Body of pancreas (tissue), 4 donors: ENCODE results near the gene TCN2. TPM values are rescaled to one million over a fixed set of nuclear protein-coding genes. Genes with fewer than 3 reads are reported as not detected.
"Not testable (repeated sequence)": the region's sequence is repeated elsewhere in the genome, so short reads cannot be mapped to it uniquely, and the experiment has no call there.

ENCODE experiments used
- ATAC-seq: fragments of 150-250 bp; one replicate; pipeline ENCODE4 v1.9.1; 2016
- DNase-seq, 4 donors: peaks; one replicate each; pipeline ENCODE4 v3.0.0-alpha.2; 2019
- H3K27ac ChIP-seq, 4 donors: fragments of 200-600 bp; sonication (generic); 1 replicate in 3 of 4; 2 replicates in 1 of 4; pipeline versions ENCODE4 v1.5.1 to v1.6.1; 2016 to 2019; ENCODE audit warnings: mild to moderate bottlenecking in 1 of 4, mixed read lengths in 1 of 4, moderate library complexity in 1 of 4
- H3K27me3 ChIP-seq, 2 donors: fragments of 200-600 bp; sonication (generic); one replicate each; pipeline ENCODE4 v1.6.0; 2016; ENCODE audit warnings: mild to moderate bottlenecking in 1 of 2
- H3K36me3 ChIP-seq, 2 donors: fragments of 200-600 bp; sonication (generic); replicated peaks in 1 of 2; 2 replicates each; pipeline ENCODE4 v1.5.1; 2016; ENCODE audit warnings: low read depth in 2 of 2; ENCODE audit not compliant: insufficient read depth in 1 of 2
- H3K4me1 ChIP-seq: fragments of 200-600 bp; sonication (generic); one replicate; pipeline ENCODE4 v1.6.0; 2016
- H3K4me3 ChIP-seq, 2 donors: fragments of 200-600 bp; sonication (generic); 1 replicate in 1 of 2; 2 replicates in 1 of 2; pipeline ENCODE4 v1.5.1; 2016 to 2019
- H3K9me3 ChIP-seq, 3 donors: fragments of 200-600 bp; sonication (generic); 1 replicate in 2 of 3; 2 replicates in 1 of 3; pipeline ENCODE4 v1.5.1; 2016
- POLR2A ChIP-seq, 3 donors: fragments of 450-650 bp; IDR thresholded peaks; one replicate each; pipeline ENCODE4 v1.6.1; 2016; ENCODE audit warnings: antibody characterized with exemption in 3 of 3, mild to moderate bottlenecking in 2 of 3
- WGBS, 2 donors: methylation state at CpG; one replicate each; pipeline ENCODE4 v1.1.5; 2017; 5-methylcytosine and 5-hydroxymethylcytosine counted together
- intact Hi-C: fragments of 100-400 bp; cut with DNase I; formaldehyde crosslinking; loops from one replicate; pipeline ENCODE4 v1.15.1; 2023
- total RNA-seq, 2 donors: library from RNA; depleted of rRNA; stranded (reverse); fragments of >200 nt; gene quantifications; one replicate each; pipeline ENCODE4 v1.1.0, GENCODE V29; 2016
- TF ChIP-seq, protein P1 (sequence below), 7 experiments: fragments of 450-650 bp in 4 of 7; fragments of 200-600 bp in 3 of 7; sonication (generic) in 3 of 7; IDR thresholded peaks; one replicate each; pipeline ENCODE4 v1.5.1; 2016 to 2019; ENCODE audit warnings: antibody characterized with exemption in 7 of 7

Gene TCN2
- total RNA-seq, 2 donors from 2014 or later: 14.8 to 16.3 TPM

DNA sequence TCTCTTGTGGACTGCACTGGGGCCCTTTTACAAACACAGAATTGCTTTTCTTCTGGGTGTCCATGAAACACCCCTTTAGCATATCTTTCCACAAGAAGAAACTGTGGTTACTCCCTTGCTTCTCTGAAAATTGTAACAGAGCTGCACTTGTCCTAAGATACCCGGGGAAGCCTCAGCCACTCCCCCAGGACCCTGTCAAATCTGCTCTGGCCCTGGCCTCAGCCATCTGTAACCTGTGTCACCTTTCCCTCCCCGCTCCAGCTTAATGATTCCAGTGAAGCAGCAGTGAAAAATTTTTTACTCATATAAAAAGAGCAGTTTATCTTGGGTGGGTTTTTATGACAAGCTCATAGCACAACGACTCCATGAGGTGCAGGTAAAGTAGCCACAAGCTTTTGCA is 64.1 kb downstream of the TCN2 start:
- no peak for ATAC-seq
- TF ChIP-seq, protein P1, sequence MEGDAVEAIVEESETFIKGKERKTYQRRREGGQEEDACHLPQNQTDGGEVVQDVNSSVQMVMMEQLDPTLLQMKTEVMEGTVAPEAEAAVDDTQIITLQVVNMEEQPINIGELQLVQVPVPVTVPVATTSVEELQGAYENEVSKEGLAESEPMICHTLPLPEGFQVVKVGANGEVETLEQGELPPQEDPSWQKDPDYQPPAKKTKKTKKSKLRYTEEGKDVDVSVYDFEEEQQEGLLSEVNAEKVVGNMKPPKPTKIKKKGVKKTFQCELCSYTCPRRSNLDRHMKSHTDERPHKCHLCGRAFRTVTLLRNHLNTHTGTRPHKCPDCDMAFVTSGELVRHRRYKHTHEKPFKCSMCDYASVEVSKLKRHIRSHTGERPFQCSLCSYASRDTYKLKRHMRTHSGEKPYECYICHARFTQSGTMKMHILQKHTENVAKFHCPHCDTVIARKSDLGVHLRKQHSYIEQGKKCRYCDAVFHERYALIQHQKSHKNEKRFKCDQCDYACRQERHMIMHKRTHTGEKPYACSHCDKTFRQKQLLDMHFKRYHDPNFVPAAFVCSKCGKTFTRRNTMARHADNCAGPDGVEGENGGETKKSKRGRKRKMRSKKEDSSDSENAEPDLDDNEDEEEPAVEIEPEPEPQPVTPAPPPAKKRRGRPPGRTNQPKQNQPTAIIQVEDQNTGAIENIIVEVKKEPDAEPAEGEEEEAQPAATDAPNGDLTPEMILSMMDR (IDR thresholded peaks at IDR 0.05): no peak
- no peaks in the 10 kb centered on the region for H3K9me3 ChIP-seq
- no peaks in the 10 kb centered on the region for H3K27me3 ChIP-seq
- H3K4me3 ChIP-seq: no peak overlapping the region
- intact Hi-C loops: no loop called here
- H3K27ac ChIP-seq: no peak overlapping the region
- peaks cover 18% of the 10 kb centered on the region for H3K4me1 ChIP-seq
- 64 to 66% methylated on average over 3 of the region's 3 CpGs for WGBS, 2 donors
- DNase-seq: no peak
- no peaks in the 10 kb centered on the region for H3K36me3 ChIP-seq

DNA sequence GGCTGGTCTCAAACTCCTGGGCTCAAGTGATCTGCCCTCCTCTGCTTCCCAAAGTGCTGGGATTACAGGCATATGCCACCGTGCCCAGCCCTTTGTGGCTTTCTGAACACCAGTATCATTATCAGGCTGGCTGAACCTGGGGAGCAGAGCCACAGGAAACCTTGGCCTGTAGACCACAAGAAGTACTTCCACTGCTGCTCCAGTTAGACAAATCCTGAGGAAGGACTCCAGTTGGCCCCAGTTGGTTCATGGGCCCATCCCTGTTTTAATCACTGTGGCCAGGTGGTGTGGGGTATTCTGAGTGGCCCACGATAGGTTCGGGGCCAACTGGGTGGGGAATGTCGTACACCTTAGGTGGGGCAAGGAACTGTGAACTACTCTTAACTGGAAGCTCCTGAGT is 66.2 kb downstream of the TCN2 start:
- DNase-seq (no peak), ATAC-seq (no peak)
- H3K4me1 ChIP-seq: peaks cover 6% of the 10 kb centered on the region
- H3K27me3 ChIP-seq: no peaks in the 10 kb centered on the region
- no peaks in the 10 kb centered on the region for H3K36me3 ChIP-seq
- no peak overlapping the region for H3K27ac ChIP-seq
- TF ChIP-seq, protein P1 (IDR thresholded peaks at IDR 0.05): no peak
- TF ChIP-seq POLR2A (IDR thresholded peaks at IDR 0.05): no peak
- no peaks in the 10 kb centered on the region for H3K9me3 ChIP-seq
- 82 to 90% methylated on average over 4 of the region's 4 CpGs for WGBS, 2 donors
- intact Hi-C loops: no loop called here
- H3K4me3 ChIP-seq: no peak overlapping the region

DNA sequence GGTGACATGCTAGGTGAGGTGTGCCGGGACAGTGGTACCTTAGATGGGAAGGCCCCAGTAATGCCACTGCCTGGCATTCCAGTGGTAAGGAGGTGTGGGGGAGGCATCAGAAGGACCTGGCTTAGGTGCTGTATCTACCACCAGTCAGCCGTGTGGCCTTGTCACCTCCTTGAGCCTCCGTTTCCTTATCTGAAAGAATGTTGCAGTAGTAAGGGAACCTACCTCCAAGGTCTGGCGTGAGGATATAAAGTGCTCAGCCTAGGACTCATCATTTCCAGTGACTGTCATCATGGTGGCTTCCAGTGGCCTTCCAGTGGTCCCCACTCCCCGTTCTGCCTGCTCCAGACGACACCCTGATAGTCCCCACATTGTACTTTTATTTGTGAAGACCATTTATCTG is 67.5 kb downstream of the TCN2 start:
- no peak for DNase-seq
- WGBS, 2 donors: 80 to 85% methylated on average over 5 to 6 of the region's 6 CpGs
- Histone ChIP-seq H3K36me3 (no peaks in the 10 kb centered on the region), H3K27me3 (no peaks in the 10 kb centered on the region), H3K4me1 (no peaks in the 10 kb centered on the region), H3K9me3 (no peaks in the 10 kb centered on the region), H3K4me3 (no peak overlapping the region), H3K27ac (no peak overlapping the region)
- TF ChIP-seq, protein P1 (IDR thresholded peaks at IDR 0.05): no peak
- TF ChIP-seq POLR2A (IDR thresholded peaks at IDR 0.05): no peak
- intact Hi-C loops: no loop called here
- no peak for ATAC-seq

DNA sequence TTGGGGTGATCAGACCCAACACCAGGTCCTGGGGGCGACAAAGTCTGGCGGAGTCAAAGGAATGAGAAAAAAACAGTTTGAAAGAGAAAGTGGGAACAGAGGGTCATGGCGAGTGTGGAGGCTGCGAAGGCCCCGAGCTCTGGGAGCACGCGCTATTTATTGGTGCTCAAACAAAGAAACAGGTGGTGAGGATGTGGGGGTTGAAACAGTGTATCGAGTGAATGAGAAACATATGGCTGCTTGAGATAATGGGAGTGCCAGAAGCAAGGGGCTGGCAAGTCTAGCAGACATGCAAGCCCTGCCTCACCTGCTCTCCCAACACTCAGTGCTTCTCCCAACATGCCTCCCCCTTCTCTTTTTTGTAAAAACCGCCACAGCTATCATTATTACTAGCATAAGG is 68.5 kb downstream of the TCN2 start:
- intact Hi-C loops: no loop called here
- 87 to 90% methylated on average over 9 of the region's 9 CpGs for WGBS, 2 donors
- Histone ChIP-seq H3K9me3 (no peaks in the 10 kb centered on the region), H3K4me1 (no peaks in the 10 kb centered on the region), H3K27me3 (no peaks in the 10 kb centered on the region), H3K4me3 (no peak overlapping the region), H3K36me3 (no peaks in the 10 kb centered on the region), H3K27ac (no peak overlapping the region)
- TF ChIP-seq, protein P1 (IDR thresholded peaks at IDR 0.05): no peak
- TF ChIP-seq POLR2A (IDR thresholded peaks at IDR 0.05): no peak
- DNase-seq (no peak), ATAC-seq (no peak)

DNA sequence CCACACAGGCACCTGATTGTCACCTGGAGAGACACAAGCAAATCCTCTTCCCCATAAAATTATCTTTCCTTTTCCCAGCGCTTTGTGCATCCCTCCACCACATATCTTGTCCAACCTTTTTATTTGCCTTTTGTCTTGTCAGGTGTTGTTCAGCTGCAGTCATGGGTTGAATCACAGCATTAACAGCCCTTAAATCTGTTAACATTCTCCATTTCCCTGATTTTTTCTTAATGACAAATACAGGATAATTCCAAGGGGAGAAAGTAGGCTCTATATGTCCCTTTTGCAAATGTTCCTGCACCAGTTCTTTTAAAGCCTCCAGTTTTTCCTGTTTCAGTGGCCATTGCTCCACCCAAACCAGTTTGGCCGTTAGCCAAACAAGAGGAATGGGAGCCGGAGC is 69.6 kb downstream of the TCN2 start:
- intact Hi-C loops, H3K27me3 ChIP-seq, H3K27ac ChIP-seq, DNase-seq, H3K9me3 ChIP-seq, H3K4me3 ChIP-seq, ATAC-seq, H3K36me3 ChIP-seq, H3K4me1 ChIP-seq: not testable (repeated sequence)
- WGBS, 2 donors: 66 to 75% methylated on average over 3 of the region's 3 CpGs

Other genes starting within 250 kb of the TCN2 start
- 10 to 100 TPM; 13.8 to 14.0 TPM for gene RNF215, start 219.8 kb upstream of the TCN2 start, total RNA-seq
- 1 to 10 TPM in 1 of 2 donors, under 1 TPM in 1; 0.33 to 3.9 TPM for gene SEC14L2, start 210.2 kb upstream of the TCN2 start, total RNA-seq
- 10 to 100 TPM in 1 of 2 donors, 1 to 10 TPM in 1; 9.9 to 18.5 TPM for gene MTFP1, start 181.4 kb upstream of the TCN2 start, total RNA-seq
- gene SEC14L3, start 135.2 kb upstream of the TCN2 start, total RNA-seq: not detected
- under 1 TPM in 1 of 2 donors, not detected in 1; 0.66 TPM for gene SEC14L4, start 101.5 kb upstream of the TCN2 start, total RNA-seq
- gene SEC14L6, start 60.4 kb upstream of the TCN2 start, total RNA-seq: 1 to 10 TPM in 1 of 2 donors, under 1 TPM in 1; 0.99 to 2.1 TPM
- gene GAL3ST1, start 32.5 kb upstream of the TCN2 start, total RNA-seq: 10 to 100 TPM in 1 of 2 donors, 1 to 10 TPM in 1; 3.4 to 13.8 TPM
- gene PES1, start 15.3 kb upstream of the TCN2 start, total RNA-seq: 10 to 100 TPM; 45.5 to 50.1 TPM
- gene SLC35E4, start 28.6 kb downstream of the TCN2 start, total RNA-seq: 1 to 10 TPM in 1 of 2 donors, under 1 TPM in 1; 0.99 to 3.4 TPM
- gene DUSP18, start 60.7 kb downstream of the TCN2 start, total RNA-seq: 10 to 100 TPM in 1 of 2 donors, 1 to 10 TPM in 1; 2.3 to 19.1 TPM
- gene OSBP2, start 87.7 kb downstream of the TCN2 start, total RNA-seq: 1 to 10 TPM; 2.3 to 3.0 TPM